GM10266 (cell line): ENCODE results near the gene MBP.
"Not testable (repeated sequence)": the region's sequence is repeated elsewhere in the genome, so short reads cannot be mapped to it uniquely, and the experiment has no call there.

Experiments
- DNase-seq: peaks from one replicate; pipeline ENCODE4 v3.0.0; 2012; ENCODE audit errors: extremely low spot score
- CTCF ChIP-seq: IDR thresholded peaks from 2 replicates; pipeline ENCODE4 v1.5.1; 2012; ENCODE audit warnings: mild to moderate bottlenecking, low read depth; ENCODE audit not compliant: control insufficient read depth, insufficient read depth; ENCODE audit errors: missing control alignments

The MBP gene

GRCh38 chr18:76953156-76953555 lies 179.4 kb downstream of the MBP start:
- no peak for TF ChIP-seq CTCF
- DNase-seq = no peak

- DNase-seq = no peak
- TF ChIP-seq CTCF = no peak
These were observed 179.8 kb downstream of the MBP start for GRCh38 chr18:76952747-76953146.

GRCh38 chr18:76951456-76952247 lies 180.9 kb downstream of the MBP start:
- no peak for DNase-seq
- TF ChIP-seq CTCF = no peak

- no peak for DNase-seq
- TF ChIP-seq CTCF = no peak
These were observed 184.2 kb downstream of the MBP start for GRCh38 chr18:76948345-76948744.

- DNase-seq = not testable (repeated sequence)
These were observed 188.2 kb downstream of the MBP start for GRCh38 chr18:76944346-76944745.

- no peak for TF ChIP-seq CTCF
- DNase-seq = no peak
These were observed 188.8 kb downstream of the MBP start for GRCh38 chr18:76943542-76944339.

- DNase-seq = no peak
- no peak for TF ChIP-seq CTCF
These were observed 191.3 kb downstream of the MBP start for GRCh38 chr18:76941284-76941683.

GRCh38 chr18:76938619-76939018 lies 194.0 kb downstream of the MBP start:
- DNase-seq = no peak
- no peak for TF ChIP-seq CTCF
